Activated CD4-positive, alpha-beta T cell treated with anti-CD3 and anti-CD28 coated beads for 36 hours (primary cell): Measurements from ENCODE around the gene KLF7. TPM values are rescaled to one million over a fixed set of nuclear protein-coding genes. Genes with fewer than 3 reads are reported as not detected.
A peak's percentile ranks its signal among the peaks of the same experiment; 100 is the strongest.

ENCODE experiments used
- ATAC-seq: fragments of 200-7000 bp; cut with Tn5 transposase; one replicate; pipeline ENCODE4 v1.10.0; 2021; ENCODE audit warnings: mild to moderate bottlenecking, moderate library complexity
- CTCF ChIA-PET: fragments of 350-600 bp; sonication (Branson Sonifier 250); formaldehyde crosslinking; loops from one replicate; lab custom pipeline; 2021; ENCODE audit warnings: antibody characterized with exemption; lab: Charles Lee
- POLR2A ChIA-PET: fragments of 350-600 bp; sonication (Branson Sonifier 250); formaldehyde crosslinking; loops from one replicate; lab custom pipeline; 2021; ENCODE audit warnings: antibody characterized with exemption, inconsistent platforms; lab: Charles Lee
- DNase-seq: peaks from one replicate; pipeline ENCODE4 v3.0.0-alpha.2; 2020
- H3K27ac Mint-ChIP-seq: one replicate; pipeline ENCODE4 v1.8.0; 2021; ENCODE audit warnings: mixed read lengths
- H3K27me3 Mint-ChIP-seq: one replicate; pipeline ENCODE4 v1.8.0; 2021; ENCODE audit warnings: mixed read lengths
- H3K36me3 Mint-ChIP-seq: one replicate; pipeline ENCODE4 v1.8.0; 2021; ENCODE audit warnings: low read depth, mixed read lengths
- H3K4me1 Mint-ChIP-seq: one replicate; pipeline ENCODE4 v1.8.0; 2021; ENCODE audit warnings: mixed read lengths
- H3K4me3 Mint-ChIP-seq: one replicate; pipeline ENCODE4 v1.8.0; 2021; ENCODE audit warnings: mild to moderate bottlenecking, moderate library complexity, mixed read lengths
- H3K9me3 Mint-ChIP-seq: one replicate; pipeline ENCODE4 v1.8.0; 2021; ENCODE audit warnings: low read depth, mixed read lengths
- intact Hi-C, 2 experiments: fragments of 100-400 bp; cut with DNase I in 1 of 2; cut with micrococcal nuclease in 1 of 2; formaldehyde crosslinking; loops; one replicate each; pipeline versions ENCODE4 v1.14.2 to v1.15.1; 2022 to 2024; cut with DNase I, micrococcal nuclease
- total RNA-seq, 2 experiments: library from RNA; stranded (reverse); gene quantifications; one replicate each; pipeline ENCODE4 v1.2.3, GENCODE V29; 2021

Gene KLF7
- total RNA-seq, 2 experiments from 2014 or later = 21.9 to 32.7 TPM

GRCh38 chr2:207167099-207167923 lies 1.6 kb upstream of the KLF7 start:
- CTCF ChIA-PET = interaction anchor here (0.7 to 1.8 kb wide), 5 partner anchors 12 to 306 kb away, joined by 3 to 6 read pairs (median 3); no protein-coding TSS in a partner anchor
- H3K4me1 Mint-ChIP-seq = peaks cover 31% of the 10 kb centered on the region
- intact Hi-C loops = loop anchor here (1.0 to 10.0 kb wide), 11 partner anchors 57 to 1009 kb away; partner anchors contain the start of genes EEF1B2 (in 1 of the 2), METTL21A (in 1 of the 2) and NDUFS1 (in 1 of the 2)
- peak; percentile 3 for ATAC-seq
- DNase-seq = peak; percentile 49
- peak overlapping the region; percentile 98 for H3K27ac Mint-ChIP-seq
- H3K27me3 Mint-ChIP-seq = no peaks in the 10 kb centered on the region
- H3K4me3 Mint-ChIP-seq = peak overlapping the region; percentile 90
- H3K9me3 Mint-ChIP-seq = no peaks in the 10 kb centered on the region
- peaks cover 3% of the 10 kb centered on the region for H3K36me3 Mint-ChIP-seq
- POLR2A ChIA-PET = interaction anchor here (0.6 to 2.1 kb wide), 6 partner anchors 44 to 403 kb away, joined by 3 to 15 read pairs (median 4); no protein-coding TSS in a partner anchor

GRCh38 chr2:207166349-207167098 lies 776 bp upstream of the KLF7 start:
- peaks cover 39% of the 10 kb centered on the region for H3K4me1 Mint-ChIP-seq

GRCh38 chr2:207166039-207166348 lies 246 bp upstream of the KLF7 start:
- Mint-ChIP-seq H3K36me3 (peaks cover 4% of the 10 kb centered on the region), H3K4me3 (peak overlapping the region; percentile 90), H3K27me3 (no peaks in the 10 kb centered on the region), H3K4me1 (peaks cover 44% of the 10 kb centered on the region), H3K9me3 (no peaks in the 10 kb centered on the region), H3K27ac (peak overlapping the region; percentile 95)
- ChIA-PET POLR2A (interaction anchor here (0.5 to 3.1 kb wide), 17 partner anchors 9 to 401 kb away, joined by 3 to 15 read pairs (median 4); partner anchors contain the start of genes FASTKD2 and MDH1B), CTCF (interaction anchor here (1.8 to 2.3 kb wide), 2 partner anchors 14 to 74 kb away, joined by 6 to 7 read pairs; no protein-coding TSS in a partner anchor)
- DNase-seq (peak; percentile 98), ATAC-seq (peak; percentile 91)
- intact Hi-C loops = loop anchor here (1.0 to 10.0 kb wide), 16 partner anchors 9 to 1007 kb away; partner anchors contain the start of genes CREB1 (in 2 of the 2), EEF1B2 (in 1 of the 2), FASTKD2 (in 1 of the 2) and MDH1B (in 1 of the 2)

More at GRCh38 chr2:207166349-207167098, 776 bp upstream of the KLF7 start:
- H3K9me3 Mint-ChIP-seq = no peaks in the 10 kb centered on the region
- peak; percentile 81 for DNase-seq
- POLR2A ChIA-PET = interaction anchor here (0.5 to 3.1 kb wide), 21 partner anchors 10 to 401 kb away, joined by 3 to 15 read pairs (median 4); partner anchors contain the start of genes FASTKD2 and MDH1B
- H3K27ac Mint-ChIP-seq = peak overlapping the region; percentile 98
- CTCF ChIA-PET = interaction anchor here (0.7 to 2.3 kb wide), 5 partner anchors 13 to 306 kb away, joined by 3 to 7 read pairs (median 3); no protein-coding TSS in a partner anchor
- ATAC-seq = peak; percentile 43
- H3K4me3 Mint-ChIP-seq = peak overlapping the region; percentile 90
- H3K27me3 Mint-ChIP-seq = no peaks in the 10 kb centered on the region
- intact Hi-C loops = loop anchor here (1.0 to 10.0 kb wide), 17 partner anchors 9 to 1008 kb away; partner anchors contain the start of genes CREB1 (in 2 of the 2), EEF1B2 (in 1 of the 2), FASTKD2 (in 1 of the 2) and MDH1B (in 1 of the 2)
- H3K36me3 Mint-ChIP-seq = peaks cover 3% of the 10 kb centered on the region

GRCh38 chr2:207164006-207164831 lies 1.5 kb downstream of the KLF7 start:
- Mint-ChIP-seq H3K9me3 (no peaks in the 10 kb centered on the region), H3K36me3 (peaks cover 6% of the 10 kb centered on the region), H3K4me1 (peaks cover 51% of the 10 kb centered on the region), H3K4me3 (peak overlapping the region; percentile 90), H3K27me3 (no peaks in the 10 kb centered on the region), H3K27ac (peak overlapping the region; percentile 77)
- intact Hi-C loops = loop anchor here (2.0 to 10.0 kb wide), 6 partner anchors 21 to 369 kb away; no protein-coding TSS in a partner anchor
- ChIA-PET POLR2A (interaction anchor here (0.6 to 3.1 kb wide), 6 partner anchors 11 to 174 kb away, joined by 3 to 14 read pairs (median 4); no protein-coding TSS in a partner anchor), CTCF (interaction anchor here (0.6 to 2.3 kb wide), 5 partner anchors 13 to 308 kb away, joined by 3 to 7 read pairs (median 3); no protein-coding TSS in a partner anchor)
- no peak for ATAC-seq
- DNase-seq = peak; percentile 34

- Mint-ChIP-seq H3K27me3 (no peaks in the 10 kb centered on the region), H3K9me3 (no peaks in the 10 kb centered on the region), H3K4me3 (peak overlapping the region; percentile 90), H3K4me1 (peaks cover 56% of the 10 kb centered on the region), H3K36me3 (peaks cover 6% of the 10 kb centered on the region), H3K27ac (peak overlapping the region; percentile 77)
- intact Hi-C loops = loop anchor here (1.0 to 10.0 kb wide), 7 partner anchors 21 to 369 kb away; no protein-coding TSS in a partner anchor
- DNase-seq (no peak), ATAC-seq (no peak)
- CTCF ChIA-PET = interaction anchor here (1.0 kb wide), 1 partner anchor 309 kb away, joined by 3 read pairs; no protein-coding TSS in a partner anchor
- POLR2A ChIA-PET = interaction anchor here (0.6 to 3.1 kb wide), 3 partner anchors 11 to 61 kb away, joined by 3 to 14 read pairs (median 3); no protein-coding TSS in a partner anchor
These were observed 2.1 kb downstream of the KLF7 start for GRCh38 chr2:207163756-207164005.

GRCh38 chr2:207163053-207163755 lies 2.5 kb downstream of the KLF7 start:
- intact Hi-C loops = loop anchor here (1.0 to 10.0 kb wide), 5 partner anchors 40 to 368 kb away; no protein-coding TSS in a partner anchor
- POLR2A ChIA-PET = interaction anchor here (0.6 kb wide), 1 partner anchor 77 kb away, joined by 3 read pairs; no protein-coding TSS in a partner anchor

GRCh38 chr2:207162316-207162715 lies 3.4 kb downstream of the KLF7 start:
- Mint-ChIP-seq H3K27ac (no peak overlapping the region), H3K4me3 (peak overlapping the region; percentile 5), H3K9me3 (no peaks in the 10 kb centered on the region), H3K4me1 (peaks cover 56% of the 10 kb centered on the region), H3K36me3 (peaks cover 7% of the 10 kb centered on the region), H3K27me3 (no peaks in the 10 kb centered on the region)
- CTCF ChIA-PET = interaction anchor here (1.0 to 1.2 kb wide), 3 partner anchors 11 to 19 kb away, joined by 3 to 5 read pairs (median 3); no protein-coding TSS in a partner anchor
- DNase-seq = no peak
- intact Hi-C loops = loop anchor here (5.0 to 10.0 kb wide), 4 partner anchors 115 to 368 kb away; no protein-coding TSS in a partner anchor
- POLR2A ChIA-PET = interaction anchor here (0.6 kb wide), 1 partner anchor 78 kb away, joined by 3 read pairs; no protein-coding TSS in a partner anchor
- ATAC-seq = no peak

More at GRCh38 chr2:207163053-207163755, 2.5 kb downstream of the KLF7 start:
- H3K36me3 Mint-ChIP-seq = peaks cover 6% of the 10 kb centered on the region
- CTCF ChIA-PET = interaction anchor here (0.5 to 1.2 kb wide), 3 partner anchors 12 to 333 kb away, joined by 3 to 5 read pairs (median 3); no protein-coding TSS in a partner anchor
- H3K9me3 Mint-ChIP-seq = no peaks in the 10 kb centered on the region
- H3K4me1 Mint-ChIP-seq = peaks cover 56% of the 10 kb centered on the region
- H3K4me3 Mint-ChIP-seq = peak overlapping the region; percentile 90
- H3K27ac Mint-ChIP-seq = peak overlapping the region; percentile 78
- DNase-seq (peak; percentile 58), ATAC-seq (peak; percentile 27)
- H3K27me3 Mint-ChIP-seq = no peaks in the 10 kb centered on the region

- H3K27ac Mint-ChIP-seq = no peak overlapping the region
- ChIA-PET CTCF (interaction anchor here (1.0 kb wide), 1 partner anchor 17 kb away, joined by 3 read pairs; no protein-coding TSS in a partner anchor), POLR2A (no interaction called here)
- H3K36me3 Mint-ChIP-seq = peaks cover 9% of the 10 kb centered on the region
- H3K27me3 Mint-ChIP-seq = no peaks in the 10 kb centered on the region
- DNase-seq (no peak), ATAC-seq (no peak)
- H3K4me1 Mint-ChIP-seq = peaks cover 60% of the 10 kb centered on the region
- intact Hi-C loops = loop anchor here (5.0 to 10.0 kb wide), 4 partner anchors 114 to 367 kb away; no protein-coding TSS in a partner anchor
- H3K4me3 Mint-ChIP-seq = no peak overlapping the region
- no peaks in the 10 kb centered on the region for H3K9me3 Mint-ChIP-seq
These were observed 4.3 kb downstream of the KLF7 start for GRCh38 chr2:207161247-207162123.
